Subcutaneous adipose tissue (tissue), 4 donors: ENCODE data around the gene NOP10. TPM values are rescaled to one million over a fixed set of nuclear protein-coding genes. Genes with fewer than 3 reads are reported as not detected.

ENCODE experiments used
- CTCF ChIP-seq: fragments of 450-650 bp; IDR thresholded peaks from one replicate; pipeline ENCODE4 v1.5.1; 2016; ENCODE audit warnings: low read depth, mild to moderate bottlenecking, control low read depth, antibody characterized with exemption, moderate library complexity
- total RNA-seq, 4 donors: library from RNA; depleted of rRNA; stranded (reverse); fragments of >200 nt; gene quantifications; one replicate each; pipeline ENCODE4 v1.1.0, GENCODE V29; 2016

NOP10 gene
- total RNA-seq, 4 donors from 2014 or later: 82.7 to 244 (median 166) TPM

DNA sequence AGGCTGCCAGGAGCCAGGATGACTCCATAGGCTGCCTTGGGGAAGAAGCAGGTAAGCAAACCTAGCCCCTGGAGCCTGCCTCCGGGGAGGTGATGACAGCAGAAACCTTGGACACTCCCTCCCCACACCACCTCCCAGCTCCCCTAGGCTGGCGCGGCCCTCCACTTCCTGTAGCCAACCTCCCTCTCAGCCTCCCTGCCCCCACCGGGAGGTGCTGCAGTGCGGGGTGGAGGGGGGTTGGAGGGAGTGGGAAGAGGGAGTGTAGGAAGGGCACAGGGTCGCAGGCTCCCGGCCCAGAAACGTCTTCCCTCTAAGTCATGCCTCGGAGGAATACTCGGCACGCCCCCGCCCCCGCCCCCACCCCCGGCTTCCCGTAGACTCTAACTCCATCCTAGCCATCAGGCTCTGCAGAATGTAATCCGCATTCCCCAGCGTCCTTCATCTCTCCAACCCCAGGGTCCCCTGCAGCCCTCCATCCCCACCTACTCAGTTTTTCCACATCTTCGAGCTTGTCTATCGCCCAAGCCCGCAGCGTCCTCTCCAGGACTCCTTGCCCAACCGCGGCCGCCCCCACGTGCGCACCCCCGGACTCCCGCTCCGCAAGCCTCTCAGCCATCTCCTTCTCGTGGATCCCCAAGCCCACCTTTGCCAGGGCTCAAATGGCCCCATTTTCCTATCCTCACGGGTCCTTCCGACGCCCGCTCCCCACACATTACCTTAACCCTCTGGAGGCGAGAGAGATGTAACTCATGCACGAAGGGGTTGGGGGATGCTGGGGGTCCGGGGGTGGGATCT, 23.5 kb upstream of the NOP10 start:
- TF ChIP-seq CTCF: no peak

DNA sequence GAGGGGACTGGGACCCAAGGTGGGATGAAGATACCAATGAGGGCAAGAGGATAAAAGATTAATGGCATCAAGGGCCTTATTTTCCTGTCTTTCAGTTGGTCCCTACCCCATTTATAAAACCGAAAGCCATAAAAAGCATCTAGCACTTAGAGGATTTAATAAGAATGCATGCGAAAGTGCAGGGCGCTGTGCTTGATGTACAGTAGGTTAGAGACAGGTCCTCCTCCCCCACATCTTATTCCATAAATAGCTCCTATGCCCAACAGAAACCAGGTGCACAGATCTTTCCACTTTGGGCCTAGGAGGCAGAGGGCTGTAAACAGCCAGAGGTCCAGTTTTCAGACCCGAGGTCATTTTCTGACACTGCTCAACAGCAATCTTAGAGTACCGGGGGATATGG, 22.9 kb upstream of the NOP10 start:
- TF ChIP-seq CTCF: no peak

- TF ChIP-seq CTCF: no peak
These were observed 22.3 kb upstream of the NOP10 start for GRCh38 chr15:34365091-34365825.

DNA sequence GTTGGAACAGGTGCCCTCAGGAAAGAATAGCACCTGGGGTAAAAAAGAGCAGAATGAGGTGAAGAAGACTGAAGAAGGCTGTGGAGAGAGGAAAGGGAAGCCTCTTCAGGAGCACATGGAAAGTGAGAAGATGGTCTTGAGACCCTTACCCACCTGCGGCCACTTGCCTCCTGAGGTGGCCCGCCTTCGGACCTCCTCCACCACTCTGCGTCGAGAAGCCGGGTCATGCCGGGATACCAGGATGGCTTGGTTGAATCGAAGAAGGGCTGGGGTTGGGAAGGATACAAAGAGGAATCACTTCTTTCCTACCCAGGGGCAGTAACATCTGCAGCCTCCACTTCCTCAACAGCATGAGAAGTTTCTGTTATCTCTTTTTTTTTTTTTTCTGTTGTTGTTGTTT, 21.1 kb upstream of the NOP10 start:
- no peak for TF ChIP-seq CTCF

- no peak for TF ChIP-seq CTCF
These were observed 19.3 kb upstream of the NOP10 start for GRCh38 chr15:34362047-34362773.

GRCh38 chr15:34361278-34361677, 18.3 kb upstream of the NOP10 start:
- no peak for TF ChIP-seq CTCF

DNA sequence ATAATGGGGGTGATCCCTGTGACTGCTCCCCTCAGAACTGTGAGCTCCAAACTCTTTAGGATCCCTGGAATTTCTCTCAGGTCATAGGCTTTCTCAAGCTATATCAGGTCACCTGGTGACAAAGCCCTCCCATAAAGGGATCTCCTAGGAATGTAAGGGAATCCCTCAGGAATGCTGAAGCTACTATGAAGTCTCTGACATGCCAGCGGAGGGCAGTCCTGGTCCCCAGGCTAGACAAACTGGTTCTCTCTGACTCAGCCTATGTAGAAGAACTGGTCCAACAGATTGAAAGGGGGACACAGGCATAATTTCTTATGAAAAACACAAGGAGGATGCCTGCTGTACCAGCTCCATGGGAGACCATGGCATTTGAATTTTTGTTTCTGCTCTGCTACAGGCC, 17.4 kb upstream of the NOP10 start:
- TF ChIP-seq CTCF: no peak
